ENCODE measurements around the gene TNP1. TPM values are rescaled to one million over a fixed set of nuclear protein-coding genes. Genes with fewer than 3 reads are reported as not detected.

Gene TNP1
- total and polyA plus RNA-seq, 2 experiments from 2014 or later, result not detected

DNA sequence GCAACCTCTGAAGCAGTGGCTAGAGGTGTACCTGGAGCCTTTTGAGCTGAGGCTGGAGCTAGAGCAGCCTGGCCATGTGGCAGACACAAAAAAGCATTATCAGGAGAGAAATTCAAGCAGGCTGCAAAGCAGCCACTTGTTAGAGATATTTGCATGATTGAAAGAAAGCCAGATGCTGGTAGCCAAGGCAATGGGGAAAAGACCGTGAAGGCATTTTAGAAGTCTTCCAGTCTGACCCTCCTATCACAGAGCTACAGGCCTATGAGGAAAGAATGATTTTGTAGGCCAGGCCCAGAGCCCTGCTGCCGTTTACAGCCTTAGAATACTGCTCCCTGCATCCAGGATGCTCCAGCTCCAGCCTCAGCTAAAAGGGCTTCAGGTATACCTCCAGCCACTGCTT is 41.4 kb upstream of the TNP1 start:
- Histone ChIP-seq H3K36me3 (ENCODE audit: insufficient read depth) (no peaks in the 10 kb centered on the region), H4K20me1 (replicated peaks; ENCODE audit: insufficient read depth) (no peaks in the 10 kb centered on the region), H3K27me3 (ENCODE audit: insufficient read depth) (no peaks in the 10 kb centered on the region), H3F3A (replicated peaks; ENCODE audit: low read depth) (no peaks in the 10 kb centered on the region), H2AFZ (no peak overlapping the region), H3K79me2 (replicated peaks; ENCODE audit: insufficient read depth) (no peaks in the 10 kb centered on the region), H3K27ac (ENCODE audit: low read depth) (no peak overlapping the region), H3K4me3 (no peak overlapping the region), H3K9me2 (ENCODE audit: insufficient read depth) (no peaks in the 10 kb centered on the region), H3K4me2 (no peak overlapping the region), H3K4me1 (ENCODE audit: insufficient read depth) (no peaks in the 10 kb centered on the region)
- Mint-ChIP-seq H3K9me3 (peaks cover 28% of the 10 kb centered on the region), H3K4me3 (no peak overlapping the region), H3K27me3 (ENCODE audit: insufficient read depth, low read depth, poor library complexity) (no peaks in the 10 kb centered on the region), H3K36me3 (ENCODE audit: low read depth) (peaks cover 14% of the 10 kb centered on the region; the same call in 2 of the 3 replicates), H3K4me1 (peaks cover 6% of the 10 kb centered on the region; the same call in 2 of the 3 replicates), H3K27ac (no peak overlapping the region)
- TF ChIP-seq, protein P1, sequence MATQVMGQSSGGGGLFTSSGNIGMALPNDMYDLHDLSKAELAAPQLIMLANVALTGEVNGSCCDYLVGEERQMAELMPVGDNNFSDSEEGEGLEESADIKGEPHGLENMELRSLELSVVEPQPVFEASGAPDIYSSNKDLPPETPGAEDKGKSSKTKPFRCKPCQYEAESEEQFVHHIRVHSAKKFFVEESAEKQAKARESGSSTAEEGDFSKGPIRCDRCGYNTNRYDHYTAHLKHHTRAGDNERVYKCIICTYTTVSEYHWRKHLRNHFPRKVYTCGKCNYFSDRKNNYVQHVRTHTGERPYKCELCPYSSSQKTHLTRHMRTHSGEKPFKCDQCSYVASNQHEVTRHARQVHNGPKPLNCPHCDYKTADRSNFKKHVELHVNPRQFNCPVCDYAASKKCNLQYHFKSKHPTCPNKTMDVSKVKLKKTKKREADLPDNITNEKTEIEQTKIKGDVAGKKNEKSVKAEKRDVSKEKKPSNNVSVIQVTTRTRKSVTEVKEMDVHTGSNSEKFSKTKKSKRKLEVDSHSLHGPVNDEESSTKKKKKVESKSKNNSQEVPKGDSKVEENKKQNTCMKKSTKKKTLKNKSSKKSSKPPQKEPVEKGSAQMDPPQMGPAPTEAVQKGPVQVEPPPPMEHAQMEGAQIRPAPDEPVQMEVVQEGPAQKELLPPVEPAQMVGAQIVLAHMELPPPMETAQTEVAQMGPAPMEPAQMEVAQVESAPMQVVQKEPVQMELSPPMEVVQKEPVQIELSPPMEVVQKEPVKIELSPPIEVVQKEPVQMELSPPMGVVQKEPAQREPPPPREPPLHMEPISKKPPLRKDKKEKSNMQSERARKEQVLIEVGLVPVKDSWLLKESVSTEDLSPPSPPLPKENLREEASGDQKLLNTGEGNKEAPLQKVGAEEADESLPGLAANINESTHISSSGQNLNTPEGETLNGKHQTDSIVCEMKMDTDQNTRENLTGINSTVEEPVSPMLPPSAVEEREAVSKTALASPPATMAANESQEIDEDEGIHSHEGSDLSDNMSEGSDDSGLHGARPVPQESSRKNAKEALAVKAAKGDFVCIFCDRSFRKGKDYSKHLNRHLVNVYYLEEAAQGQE (IDR thresholded peaks at IDR 0.05; ENCODE audit: unreplicated experiment), result no peak
- no peak for TF ChIP-seq ZNF331 (CRISPR knock-in tag; IDR thresholded peaks at IDR 0.05; ENCODE audit: low read depth)
- TF ChIP-seq ZNF114 (CRISPR knock-in tag; IDR thresholded peaks at IDR 0.05), result no peak
- TF ChIP-seq, protein P2, sequence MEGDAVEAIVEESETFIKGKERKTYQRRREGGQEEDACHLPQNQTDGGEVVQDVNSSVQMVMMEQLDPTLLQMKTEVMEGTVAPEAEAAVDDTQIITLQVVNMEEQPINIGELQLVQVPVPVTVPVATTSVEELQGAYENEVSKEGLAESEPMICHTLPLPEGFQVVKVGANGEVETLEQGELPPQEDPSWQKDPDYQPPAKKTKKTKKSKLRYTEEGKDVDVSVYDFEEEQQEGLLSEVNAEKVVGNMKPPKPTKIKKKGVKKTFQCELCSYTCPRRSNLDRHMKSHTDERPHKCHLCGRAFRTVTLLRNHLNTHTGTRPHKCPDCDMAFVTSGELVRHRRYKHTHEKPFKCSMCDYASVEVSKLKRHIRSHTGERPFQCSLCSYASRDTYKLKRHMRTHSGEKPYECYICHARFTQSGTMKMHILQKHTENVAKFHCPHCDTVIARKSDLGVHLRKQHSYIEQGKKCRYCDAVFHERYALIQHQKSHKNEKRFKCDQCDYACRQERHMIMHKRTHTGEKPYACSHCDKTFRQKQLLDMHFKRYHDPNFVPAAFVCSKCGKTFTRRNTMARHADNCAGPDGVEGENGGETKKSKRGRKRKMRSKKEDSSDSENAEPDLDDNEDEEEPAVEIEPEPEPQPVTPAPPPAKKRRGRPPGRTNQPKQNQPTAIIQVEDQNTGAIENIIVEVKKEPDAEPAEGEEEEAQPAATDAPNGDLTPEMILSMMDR (conservative IDR thresholded peaks at IDR 0.05; ENCODE audit: low read depth in 2 of 2), result no peak
- TF ChIP-seq EZH2 (IDR thresholded peaks at IDR 0.05; ENCODE audit: low read depth, unreplicated experiment), result no peak
- no peak for TF ChIP-seq JUNB (IDR thresholded peaks at IDR 0.05; ENCODE audit: unreplicated experiment)
- TF ChIP-seq NANOG (IDR thresholded peaks at IDR 0.05; ENCODE audit: borderline replicate concordance), result no peak
- TF ChIP-seq, protein P3, sequence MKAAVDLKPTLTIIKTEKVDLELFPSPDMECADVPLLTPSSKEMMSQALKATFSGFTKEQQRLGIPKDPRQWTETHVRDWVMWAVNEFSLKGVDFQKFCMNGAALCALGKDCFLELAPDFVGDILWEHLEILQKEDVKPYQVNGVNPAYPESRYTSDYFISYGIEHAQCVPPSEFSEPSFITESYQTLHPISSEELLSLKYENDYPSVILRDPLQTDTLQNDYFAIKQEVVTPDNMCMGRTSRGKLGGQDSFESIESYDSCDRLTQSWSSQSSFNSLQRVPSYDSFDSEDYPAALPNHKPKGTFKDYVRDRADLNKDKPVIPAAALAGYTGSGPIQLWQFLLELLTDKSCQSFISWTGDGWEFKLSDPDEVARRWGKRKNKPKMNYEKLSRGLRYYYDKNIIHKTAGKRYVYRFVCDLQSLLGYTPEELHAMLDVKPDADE (IDR thresholded peaks at IDR 0.05), result no peak
- TF ChIP-seq STAT1 (IDR thresholded peaks at IDR 0.05; ENCODE audit: unreplicated experiment), result no peak
- TF ChIP-seq, protein P4, sequence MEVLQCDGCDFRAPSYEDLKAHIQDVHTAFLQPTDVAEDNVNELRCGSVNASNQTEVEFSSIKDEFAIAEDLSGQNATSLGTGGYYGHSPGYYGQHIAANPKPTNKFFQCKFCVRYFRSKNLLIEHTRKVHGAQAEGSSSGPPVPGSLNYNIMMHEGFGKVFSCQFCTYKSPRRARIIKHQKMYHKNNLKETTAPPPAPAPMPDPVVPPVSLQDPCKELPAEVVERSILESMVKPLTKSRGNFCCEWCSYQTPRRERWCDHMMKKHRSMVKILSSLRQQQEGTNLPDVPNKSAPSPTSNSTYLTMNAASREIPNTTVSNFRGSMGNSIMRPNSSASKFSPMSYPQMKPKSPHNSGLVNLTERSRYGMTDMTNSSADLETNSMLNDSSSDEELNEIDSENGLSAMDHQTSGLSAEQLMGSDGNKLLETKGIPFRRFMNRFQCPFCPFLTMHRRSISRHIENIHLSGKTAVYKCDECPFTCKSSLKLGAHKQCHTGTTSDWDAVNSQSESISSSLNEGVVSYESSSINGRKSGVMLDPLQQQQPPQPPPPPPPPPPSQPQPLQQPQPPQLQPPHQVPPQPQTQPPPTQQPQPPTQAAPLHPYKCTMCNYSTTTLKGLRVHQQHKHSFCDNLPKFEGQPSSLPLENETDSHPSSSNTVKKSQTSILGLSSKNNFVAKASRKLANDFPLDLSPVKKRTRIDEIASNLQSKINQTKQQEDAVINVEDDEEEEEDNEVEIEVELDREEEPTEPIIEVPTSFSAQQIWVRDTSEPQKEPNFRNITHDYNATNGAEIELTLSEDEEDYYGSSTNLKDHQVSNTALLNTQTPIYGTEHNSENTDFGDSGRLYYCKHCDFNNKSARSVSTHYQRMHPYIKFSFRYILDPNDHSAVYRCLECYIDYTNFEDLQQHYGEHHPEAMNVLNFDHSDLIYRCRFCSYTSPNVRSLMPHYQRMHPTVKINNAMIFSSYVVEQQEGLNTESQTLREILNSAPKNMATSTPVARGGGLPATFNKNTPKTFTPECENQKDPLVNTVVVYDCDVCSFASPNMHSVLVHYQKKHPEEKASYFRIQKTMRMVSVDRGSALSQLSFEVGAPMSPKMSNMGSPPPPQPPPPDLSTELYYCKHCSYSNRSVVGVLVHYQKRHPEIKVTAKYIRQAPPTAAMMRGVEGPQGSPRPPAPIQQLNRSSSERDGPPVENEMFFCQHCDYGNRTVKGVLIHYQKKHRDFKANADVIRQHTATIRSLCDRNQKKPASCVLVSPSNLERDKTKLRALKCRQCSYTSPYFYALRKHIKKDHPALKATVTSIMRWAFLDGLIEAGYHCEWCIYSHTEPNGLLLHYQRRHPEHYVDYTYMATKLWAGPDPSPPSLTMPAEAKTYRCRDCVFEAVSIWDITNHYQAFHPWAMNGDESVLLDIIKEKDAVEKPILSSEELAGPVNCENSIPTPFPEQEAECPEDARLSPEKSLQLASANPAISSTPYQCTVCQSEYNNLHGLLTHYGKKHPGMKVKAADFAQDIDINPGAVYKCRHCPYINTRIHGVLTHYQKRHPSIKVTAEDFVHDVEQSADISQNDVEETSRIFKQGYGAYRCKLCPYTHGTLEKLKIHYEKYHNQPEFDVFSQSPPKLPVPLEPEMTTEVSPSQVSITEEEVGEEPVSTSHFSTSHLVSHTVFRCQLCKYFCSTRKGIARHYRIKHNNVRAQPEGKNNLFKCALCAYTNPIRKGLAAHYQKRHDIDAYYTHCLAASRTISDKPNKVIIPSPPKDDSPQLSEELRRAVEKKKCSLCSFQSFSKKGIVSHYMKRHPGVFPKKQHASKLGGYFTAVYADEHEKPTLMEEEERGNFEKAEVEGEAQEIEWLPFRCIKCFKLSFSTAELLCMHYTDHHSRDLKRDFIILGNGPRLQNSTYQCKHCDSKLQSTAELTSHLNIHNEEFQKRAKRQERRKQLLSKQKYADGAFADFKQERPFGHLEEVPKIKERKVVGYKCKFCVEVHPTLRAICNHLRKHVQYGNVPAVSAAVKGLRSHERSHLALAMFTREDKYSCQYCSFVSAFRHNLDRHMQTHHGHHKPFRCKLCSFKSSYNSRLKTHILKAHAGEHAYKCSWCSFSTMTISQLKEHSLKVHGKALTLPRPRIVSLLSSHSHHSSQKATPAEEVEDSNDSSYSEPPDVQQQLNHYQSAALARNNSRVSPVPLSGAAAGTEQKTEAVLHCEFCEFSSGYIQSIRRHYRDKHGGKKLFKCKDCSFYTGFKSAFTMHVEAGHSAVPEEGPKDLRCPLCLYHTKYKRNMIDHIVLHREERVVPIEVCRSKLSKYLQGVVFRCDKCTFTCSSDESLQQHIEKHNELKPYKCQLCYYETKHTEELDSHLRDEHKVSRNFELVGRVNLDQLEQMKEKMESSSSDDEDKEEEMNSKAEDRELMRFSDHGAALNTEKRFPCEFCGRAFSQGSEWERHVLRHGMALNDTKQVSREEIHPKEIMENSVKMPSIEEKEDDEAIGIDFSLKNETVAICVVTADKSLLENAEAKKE (CRISPR knock-in tag; IDR thresholded peaks at IDR 0.05), result no peak
- no peak for TF ChIP-seq CREB1 (CRISPR knock-in tag; IDR thresholded peaks at IDR 0.05; ENCODE audit: low read depth)
- no peak for TF ChIP-seq POLR2AphosphoS5 (IDR thresholded peaks at IDR 0.05; ENCODE audit: low read depth)
- TF ChIP-seq EZH2phosphoT487 (IDR thresholded peaks at IDR 0.05; ENCODE audit: unreplicated experiment), result no peak
- DNase-seq (ENCODE audit: low spot score) (no peak), ATAC-seq (no peak)
